Duodenal mucosa (tissue), 2 donors: Measurements from ENCODE around the gene PCGF1.
"Not testable (repeated sequence)": the region's sequence is repeated elsewhere in the genome, so short reads cannot be mapped to it uniquely, and the experiment has no call there.

Source experiments
- H3K27ac ChIP-seq: one replicate; pipeline ENCODE4 v1.7.0; 2013; ENCODE audit warnings: low read depth, low read length
- H3K27me3 ChIP-seq, 2 donors: one replicate each; pipeline ENCODE4 v1.7.0; 2013; ENCODE audit warnings: low read length in 2 of 2, control low read depth in 1 of 2; ENCODE audit not compliant: insufficient read depth in 2 of 2, control insufficient read depth in 1 of 2
- H3K36me3 ChIP-seq, 2 donors: one replicate each; pipeline ENCODE4 v1.7.0; 2013; ENCODE audit warnings: low read length in 2 of 2, control low read depth in 1 of 2; ENCODE audit not compliant: insufficient read depth in 2 of 2, control insufficient read depth in 1 of 2
- H3K4me1 ChIP-seq, 2 donors: one replicate each; pipeline ENCODE4 v1.7.0; 2013; ENCODE audit warnings: low read length in 2 of 2, control low read depth in 1 of 2; ENCODE audit not compliant: insufficient read depth in 2 of 2, control insufficient read depth in 1 of 2
- H3K4me3 ChIP-seq, 2 donors: one replicate each; pipeline ENCODE4 v1.7.0; 2013; ENCODE audit warnings: low read length in 2 of 2, low read depth in 1 of 2
- H3K9ac ChIP-seq, 2 donors: one replicate each; pipeline ENCODE4 v1.7.0; 2013; ENCODE audit warnings: low read length in 2 of 2, low read depth in 1 of 2
- H3K9me3 ChIP-seq, 2 donors: one replicate each; pipeline ENCODE4 v1.7.0; 2013; ENCODE audit warnings: low read length in 2 of 2, control low read depth in 1 of 2; ENCODE audit not compliant: control insufficient read depth in 1 of 2

Gene PCGF1

GRCh38 chr2:74471332-74472065 lies 36.0 kb downstream of the PCGF1 start:
- Histone ChIP-seq H3K4me1 (peaks cover 9 to 24% of the 10 kb centered on the region in 2 donors), H3K9ac (peak overlapping the region; percentile 96 to 97), H3K36me3 (peaks cover 14 to 16% of the 10 kb centered on the region in 2 donors), H3K4me3 (peak overlapping the region; percentile 93 to 98), H3K9me3 (no peaks in the 10 kb centered on the region), H3K27me3 (no peaks in the 10 kb centered on the region), H3K27ac (peak overlapping the region; percentile 86)

- Histone ChIP-seq H3K4me1 (peaks cover 13 to 24% of the 10 kb centered on the region in 2 donors), H3K36me3 (peaks cover 14 to 16% of the 10 kb centered on the region in 2 donors)
- not testable (repeated sequence) for H3K9ac ChIP-seq, H3K27me3 ChIP-seq, H3K4me3 ChIP-seq, H3K27ac ChIP-seq, H3K9me3 ChIP-seq
Measured at GRCh38 chr2:74470742-74471141, 36.8 kb downstream of the PCGF1 start.

GRCh38 chr2:74464406-74464805 lies 43.1 kb downstream of the PCGF1 start:
- H3K4me1 ChIP-seq: peaks cover 16 to 27% of the 10 kb centered on the region in 2 donors
- no peaks in the 10 kb centered on the region for H3K27me3 ChIP-seq
- no peaks in the 10 kb centered on the region for H3K9me3 ChIP-seq
- H3K36me3 ChIP-seq: peaks cover 11 to 25% of the 10 kb centered on the region in 2 donors
- H3K9ac ChIP-seq: peak overlapping the region; percentile 84 to 94
- H3K27ac ChIP-seq: peak overlapping the region; percentile 68
- peak overlapping the region; percentile 88 to 91 for H3K4me3 ChIP-seq

- Histone ChIP-seq H3K4me3 (peak overlapping the region; percentile 30 to 53), H3K4me1 (peaks cover 22 to 34% of the 10 kb centered on the region in 2 donors), H3K27ac (no peak overlapping the region), H3K36me3 (peaks cover 11 to 25% of the 10 kb centered on the region in 2 donors), H3K27me3 (no peaks in the 10 kb centered on the region), H3K9ac (peak overlapping the region; percentile 50 to 60), H3K9me3 (no peaks in the 10 kb centered on the region)
Measured at GRCh38 chr2:74462786-74463105, 44.7 kb downstream of the PCGF1 start.

- Histone ChIP-seq H3K9ac (peak overlapping the region; percentile 50 to 60), H3K4me3 (peak overlapping the region in 1 of 2 donors; percentile 53), H3K27me3 (no peaks in the 10 kb centered on the region), H3K36me3 (peaks cover 11 to 25% of the 10 kb centered on the region in 2 donors), H3K27ac (no peak overlapping the region), H3K4me1 (peaks cover 22 to 35% of the 10 kb centered on the region in 2 donors), H3K9me3 (no peaks in the 10 kb centered on the region)
Measured at GRCh38 chr2:74462054-74462785, 45.3 kb downstream of the PCGF1 start.

GRCh38 chr2:74461187-74462053 lies 46.1 kb downstream of the PCGF1 start:
- peaks cover 11 to 25% of the 10 kb centered on the region in 2 donors for H3K36me3 ChIP-seq
- no peak overlapping the region for H3K27ac ChIP-seq
- no peak overlapping the region for H3K9ac ChIP-seq
- no peaks in the 10 kb centered on the region for H3K9me3 ChIP-seq
- H3K4me3 ChIP-seq: no peak overlapping the region
- H3K27me3 ChIP-seq: no peaks in the 10 kb centered on the region
- peaks cover 29 to 43% of the 10 kb centered on the region in 2 donors for H3K4me1 ChIP-seq

DNA sequence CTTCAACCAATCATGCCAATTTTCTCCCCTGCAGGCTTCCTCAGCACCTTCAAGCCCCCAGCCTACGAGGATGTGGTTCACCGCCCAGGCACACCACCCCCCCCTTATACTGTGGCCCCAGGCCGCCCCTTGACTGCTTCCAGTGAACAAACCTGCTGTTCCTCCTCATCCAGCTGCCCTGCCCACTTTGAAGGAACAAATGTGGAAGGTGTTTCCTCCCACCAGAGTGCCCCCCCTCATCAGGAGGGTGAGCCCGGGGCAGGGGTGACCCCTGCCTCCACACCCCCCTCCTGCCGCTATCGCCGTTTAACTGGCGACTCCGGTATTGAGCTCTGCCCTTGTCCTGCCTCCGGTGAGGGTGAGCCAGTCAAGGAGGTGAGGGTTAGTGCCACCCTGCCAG lies 47.3 kb downstream of the PCGF1 start:
- peaks cover 11 to 25% of the 10 kb centered on the region in 2 donors for H3K36me3 ChIP-seq
- H3K27me3 ChIP-seq, H3K27ac ChIP-seq, H3K9ac ChIP-seq, H3K4me3 ChIP-seq, H3K9me3 ChIP-seq: not testable (repeated sequence)
- H3K4me1 ChIP-seq: peaks cover 37 to 55% of the 10 kb centered on the region in 2 donors

DNA sequence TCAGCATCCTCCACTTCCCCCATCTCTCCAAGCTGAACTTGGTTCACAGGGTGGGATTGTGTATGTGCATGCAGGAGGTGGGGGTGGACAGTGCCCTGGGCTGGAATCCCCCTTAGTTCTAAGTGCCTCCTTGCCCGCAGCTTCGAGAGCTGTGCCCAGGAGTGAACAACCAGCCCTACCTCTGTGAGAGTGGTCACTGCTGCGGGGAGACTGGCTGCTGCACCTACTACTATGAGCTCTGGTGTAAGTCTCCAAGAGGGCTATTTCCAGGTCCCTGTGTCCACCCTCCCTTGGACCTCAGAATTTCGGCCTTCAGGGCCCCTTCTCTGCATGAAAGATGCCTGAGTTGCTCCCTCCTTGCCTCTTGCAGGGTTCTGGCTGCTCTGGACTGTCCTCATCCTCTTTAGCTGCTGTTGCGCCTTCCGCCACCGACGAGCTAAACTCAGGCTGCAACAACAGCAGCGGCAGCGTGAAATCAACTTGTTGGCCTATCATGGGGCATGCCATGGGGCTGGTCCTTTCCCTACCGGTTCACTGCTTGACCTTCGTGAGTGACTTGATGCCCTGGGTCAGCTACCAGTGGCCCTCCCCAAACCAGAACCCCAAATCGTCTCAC lies 47.9 kb downstream of the PCGF1 start:
- H3K36me3 ChIP-seq: peaks cover 11 to 25% of the 10 kb centered on the region in 2 donors
- H3K9ac ChIP-seq: peak overlapping the region; percentile 26 to 84
- peak overlapping the region; percentile 89 to 99 for H3K4me3 ChIP-seq
- H3K4me1 ChIP-seq: peaks cover 39 to 56% of the 10 kb centered on the region in 2 donors
- H3K27me3 ChIP-seq, H3K9me3 ChIP-seq, H3K27ac ChIP-seq: not testable (repeated sequence)

DNA sequence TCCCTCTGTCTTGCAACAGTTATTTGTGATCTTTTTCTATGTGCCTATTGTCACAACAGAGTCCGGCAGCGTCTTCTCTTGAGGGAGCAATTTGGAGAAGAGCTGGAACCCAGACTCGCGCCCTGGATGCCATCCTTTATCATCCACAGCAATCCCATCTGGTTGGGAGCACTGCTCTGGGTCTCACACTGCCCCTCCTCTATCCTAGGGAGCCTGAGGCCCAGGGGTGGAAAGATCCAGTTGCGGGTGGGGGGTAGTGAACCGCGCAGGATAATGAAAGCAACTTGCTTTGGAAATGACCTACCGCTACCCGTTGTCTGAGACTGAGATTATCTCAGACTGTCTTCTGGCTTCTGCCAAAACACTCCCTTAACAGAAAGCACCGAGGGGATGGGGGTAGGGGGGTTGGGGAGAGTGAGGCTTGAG lies 48.5 kb downstream of the PCGF1 start:
- H3K4me1 ChIP-seq: peaks cover 39 to 53% of the 10 kb centered on the region in 2 donors
- peak overlapping the region; percentile 89 to 99 for H3K4me3 ChIP-seq
- H3K27me3 ChIP-seq: no peaks in the 10 kb centered on the region
- no peaks in the 10 kb centered on the region for H3K9me3 ChIP-seq
- peaks cover 11 to 25% of the 10 kb centered on the region in 2 donors for H3K36me3 ChIP-seq
- peak overlapping the region; percentile 79 to 84 for H3K9ac ChIP-seq
- peak overlapping the region; percentile 28 for H3K27ac ChIP-seq
